Prostate gland (tissue), 2 donors: ENCODE results near the gene NFATC2IP. TPM values are rescaled to one million over a fixed set of nuclear protein-coding genes. Genes with fewer than 3 reads are reported as not detected.

ENCODE experiments used
- DNase-seq: peaks from one replicate; pipeline ENCODE4 v3.0.0-alpha.2; 2019; ENCODE audit warnings: low spot score
- H3K27ac ChIP-seq, 2 donors: fragments of 200-600 bp; sonication (generic); 2 replicates each; pipeline ENCODE4 v1.5.1; 2017 to 2019
- H3K27me3 ChIP-seq: fragments of 200-600 bp; sonication (generic); replicated peaks from 2 replicates; pipeline ENCODE4 v1.5.1; 2019; ENCODE audit not compliant: insufficient read depth
- H3K36me3 ChIP-seq, 2 donors: fragments of 200-600 bp; sonication (generic); 1 replicate in 1 of 2; 2 replicates in 1 of 2; pipeline versions ENCODE4 v1.5.1 to v1.8.1; 2017 to 2019
- H3K4me1 ChIP-seq: fragments of 200-600 bp; sonication (generic); replicated peaks from 2 replicates; pipeline ENCODE4 v1.5.1; 2019
- H3K4me3 ChIP-seq, 2 donors: fragments of 200-600 bp; sonication (generic); 2 replicates each; pipeline ENCODE4 v1.5.1; 2017 to 2019
- H3K9me3 ChIP-seq: fragments of 200-600 bp; sonication (generic); 2 replicates; pipeline ENCODE4 v1.5.1; 2017
- CTCF ChIP-seq, 4 experiments: fragments of 200-600 bp in 2 of 4; fragments of 450-650 bp in 2 of 4; sonication (generic) in 2 of 4; IDR thresholded peaks; 1 replicate in 3 of 4; 2 replicates in 1 of 4; pipeline ENCODE4 v1.5.1; 2016 to 2019; ENCODE audit warnings: antibody characterized with exemption in 4 of 4, mild to moderate bottlenecking in 2 of 4, moderate library complexity in 2 of 4
- POLR2A ChIP-seq: fragments of 450-650 bp; IDR thresholded peaks from one replicate; pipeline ENCODE4 v1.6.1; 2016; ENCODE audit warnings: antibody characterized with exemption, mild to moderate bottlenecking
- POLR2AphosphoS5 ChIP-seq: sonication (generic); formaldehyde crosslinking; IDR thresholded peaks from one replicate; pipeline ENCODE4 v1.6.1; 2017; ENCODE audit warnings: antibody characterized with exemption
- WGBS: methylation state at CpG from one replicate; pipeline ENCODE4 v1.1.5; 2018; 5-methylcytosine and 5-hydroxymethylcytosine counted together
- intact Hi-C: fragments of 100-400 bp; cut with DNase I; formaldehyde crosslinking; loops from one replicate; pipeline ENCODE4 v1.14.2; 2022
- total RNA-seq, 2 donors: library from RNA; depleted of rRNA; stranded (reverse); fragments of >200 nt; gene quantifications; one replicate each; pipeline ENCODE4 v1.1.0, GENCODE V29; 2016

NFATC2IP gene
- total RNA-seq, 2 donors from 2014 or later = 18.8 to 47.3 TPM

GRCh38 chr16:28981517-28981916, 30.8 kb downstream of the NFATC2IP start:
- Histone ChIP-seq H3K4me3 (no peak overlapping the region), H3K27ac (no peak overlapping the region), H3K9me3 (no peaks in the 10 kb centered on the region), H3K4me1 (no peaks in the 10 kb centered on the region), H3K27me3 (no peaks in the 10 kb centered on the region), H3K36me3 (peaks cover 0 to 9% of the 10 kb centered on the region in 2 donors)
- DNase-seq = no peak
- WGBS = 80% methylated on average over 12 of the region's 12 CpGs
- TF ChIP-seq POLR2A (no peak), CTCF (IDR thresholded peaks at IDR 0.05) (no peak), POLR2AphosphoS5 (no peak)
- intact Hi-C loops = no loop called here

GRCh38 chr16:28982418-28982817, 31.7 kb downstream of the NFATC2IP start:
- intact Hi-C loops = no loop called here
- no peaks in the 10 kb centered on the region for H3K4me1 ChIP-seq
- no peaks in the 10 kb centered on the region for H3K9me3 ChIP-seq
- no peak for TF ChIP-seq POLR2A
- no peak for TF ChIP-seq POLR2AphosphoS5
- TF ChIP-seq CTCF (IDR thresholded peaks at IDR 0.05) = no peak
- no peak for DNase-seq
- peaks cover 0 to 9% of the 10 kb centered on the region in 2 donors for H3K36me3 ChIP-seq
- no peaks in the 10 kb centered on the region for H3K27me3 ChIP-seq
- no peak overlapping the region for H3K27ac ChIP-seq
- 96% methylated on average over 10 of the region's 10 CpGs for WGBS
- H3K4me3 ChIP-seq = no peak overlapping the region

GRCh38 chr16:28982949-28983348, 32.2 kb downstream of the NFATC2IP start:
- peaks cover 0 to 9% of the 10 kb centered on the region in 2 donors for H3K36me3 ChIP-seq
- no peak for DNase-seq
- no peak overlapping the region for H3K4me3 ChIP-seq
- TF ChIP-seq POLR2A (no peak), POLR2AphosphoS5 (no peak), CTCF (IDR thresholded peaks at IDR 0.05) (no peak)
- H3K27ac ChIP-seq = no peak overlapping the region
- WGBS = 92% methylated on average over 11 of the region's 11 CpGs
- no peaks in the 10 kb centered on the region for H3K9me3 ChIP-seq
- H3K4me1 ChIP-seq = no peaks in the 10 kb centered on the region
- intact Hi-C loops = no loop called here
- no peaks in the 10 kb centered on the region for H3K27me3 ChIP-seq

- intact Hi-C loops = no loop called here
- no peak for DNase-seq
- Histone ChIP-seq H3K27ac (no peak overlapping the region), H3K4me3 (no peak overlapping the region), H3K4me1 (no peaks in the 10 kb centered on the region), H3K9me3 (no peaks in the 10 kb centered on the region), H3K36me3 (peaks cover 0 to 9% of the 10 kb centered on the region in 2 donors), H3K27me3 (no peaks in the 10 kb centered on the region)
- WGBS = 97% methylated on average over 18 of the region's 18 CpGs
- no peak for TF ChIP-seq POLR2AphosphoS5
- TF ChIP-seq POLR2A = no peak
- no peak for TF ChIP-seq CTCF (IDR thresholded peaks at IDR 0.05)
Observed at GRCh38 chr16:28983644-28984043, 32.9 kb downstream of the NFATC2IP start.

GRCh38 chr16:28984091-28984490, 33.4 kb downstream of the NFATC2IP start:
- Histone ChIP-seq H3K4me1 (no peaks in the 10 kb centered on the region), H3K36me3 (peaks cover 0 to 9% of the 10 kb centered on the region in 2 donors), H3K4me3 (no peak overlapping the region), H3K9me3 (no peaks in the 10 kb centered on the region), H3K27me3 (no peaks in the 10 kb centered on the region), H3K27ac (no peak overlapping the region)
- TF ChIP-seq POLR2AphosphoS5 = no peak
- no peak for TF ChIP-seq POLR2A
- TF ChIP-seq CTCF (IDR thresholded peaks at IDR 0.05) = no peak
- DNase-seq = no peak
- intact Hi-C loops = no loop called here
- 90% methylated on average over 10 of the region's 12 CpGs for WGBS
